GM12875 (cell line): Measurements from ENCODE around the gene TLL2.

Experiments used
- H3K4me3 ChIP-seq: one replicate; pipeline ENCODE4 v1.5.1; 2011; ENCODE audit warnings: low read depth, low read length, control low read depth
- TF ChIP-seq, protein P1 (sequence below): IDR thresholded peaks from 2 replicates; pipeline ENCODE4 v1.5.1; 2011; ENCODE audit warnings: low read depth, mild to moderate bottlenecking, control low read depth, inconsistent platforms, low read length, moderate library complexity, borderline replicate concordance; ENCODE audit not compliant: insufficient read depth

Gene TLL2

DNA sequence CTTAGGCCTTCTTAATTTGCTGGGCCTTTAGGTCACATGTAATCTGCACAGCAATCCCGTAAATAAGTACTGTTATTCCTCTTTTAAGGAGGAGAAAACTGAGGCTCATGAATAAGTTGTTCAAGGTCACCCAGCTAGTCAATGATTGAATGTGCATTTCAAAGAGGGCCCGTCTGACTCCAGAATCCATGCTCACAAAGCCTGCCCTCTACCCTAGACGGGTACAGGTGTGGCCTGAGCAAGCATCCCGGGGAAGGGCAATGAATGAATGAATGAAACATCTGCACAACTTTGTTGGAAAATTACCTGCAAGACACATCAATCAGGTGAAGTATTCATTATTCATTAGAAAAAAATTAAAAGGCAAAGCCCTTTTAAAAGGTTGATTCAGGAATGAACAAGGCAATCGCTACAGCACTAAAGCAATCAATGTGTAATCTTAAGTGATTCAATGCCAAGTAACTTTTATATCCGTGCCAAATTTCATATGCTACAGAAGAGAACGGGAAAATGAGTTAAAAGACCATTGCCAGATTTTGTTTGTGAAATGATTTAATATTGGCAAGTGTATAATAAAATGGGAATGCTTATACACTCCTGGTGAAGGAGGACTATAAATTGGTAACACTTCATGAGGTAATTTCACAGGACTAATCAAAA is 61.1 kb downstream of the TLL2 start:
- TF ChIP-seq, protein P1, sequence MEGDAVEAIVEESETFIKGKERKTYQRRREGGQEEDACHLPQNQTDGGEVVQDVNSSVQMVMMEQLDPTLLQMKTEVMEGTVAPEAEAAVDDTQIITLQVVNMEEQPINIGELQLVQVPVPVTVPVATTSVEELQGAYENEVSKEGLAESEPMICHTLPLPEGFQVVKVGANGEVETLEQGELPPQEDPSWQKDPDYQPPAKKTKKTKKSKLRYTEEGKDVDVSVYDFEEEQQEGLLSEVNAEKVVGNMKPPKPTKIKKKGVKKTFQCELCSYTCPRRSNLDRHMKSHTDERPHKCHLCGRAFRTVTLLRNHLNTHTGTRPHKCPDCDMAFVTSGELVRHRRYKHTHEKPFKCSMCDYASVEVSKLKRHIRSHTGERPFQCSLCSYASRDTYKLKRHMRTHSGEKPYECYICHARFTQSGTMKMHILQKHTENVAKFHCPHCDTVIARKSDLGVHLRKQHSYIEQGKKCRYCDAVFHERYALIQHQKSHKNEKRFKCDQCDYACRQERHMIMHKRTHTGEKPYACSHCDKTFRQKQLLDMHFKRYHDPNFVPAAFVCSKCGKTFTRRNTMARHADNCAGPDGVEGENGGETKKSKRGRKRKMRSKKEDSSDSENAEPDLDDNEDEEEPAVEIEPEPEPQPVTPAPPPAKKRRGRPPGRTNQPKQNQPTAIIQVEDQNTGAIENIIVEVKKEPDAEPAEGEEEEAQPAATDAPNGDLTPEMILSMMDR: no peak
- H3K4me3 ChIP-seq: no peak overlapping the region

DNA sequence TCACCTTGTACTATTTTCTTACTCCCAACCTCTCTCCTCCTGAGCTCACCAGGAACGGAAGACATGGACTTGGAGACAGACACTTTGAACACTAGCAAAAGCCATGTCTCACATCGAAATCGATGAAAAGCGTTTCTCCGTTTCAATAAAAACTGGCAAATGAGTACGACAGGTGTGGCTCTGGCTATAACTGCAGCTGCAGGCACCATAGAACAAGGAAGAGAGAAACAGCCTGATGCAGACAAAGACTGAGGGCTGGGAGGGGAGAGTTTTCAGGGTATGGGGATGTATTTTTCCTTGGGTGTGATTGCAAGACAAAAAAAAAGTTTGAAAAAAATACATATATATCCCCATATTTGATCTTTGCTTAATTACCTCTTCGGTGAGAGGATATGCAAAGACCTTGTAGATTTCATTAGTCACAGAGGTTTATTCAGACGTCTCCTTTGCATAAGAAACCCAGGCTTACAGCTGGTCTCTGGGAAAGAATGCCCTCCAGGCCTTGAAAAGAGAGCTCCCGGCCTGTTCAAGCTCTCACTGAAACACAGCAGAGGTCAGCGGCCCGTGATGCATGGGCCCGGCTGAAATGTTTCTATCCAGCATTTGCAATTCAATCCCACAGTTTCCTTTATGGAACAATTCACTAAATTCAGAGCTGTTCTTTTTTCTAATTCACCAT is 63.1 kb downstream of the TLL2 start:
- TF ChIP-seq, protein P1: no peak
- no peak overlapping the region for H3K4me3 ChIP-seq

DNA sequence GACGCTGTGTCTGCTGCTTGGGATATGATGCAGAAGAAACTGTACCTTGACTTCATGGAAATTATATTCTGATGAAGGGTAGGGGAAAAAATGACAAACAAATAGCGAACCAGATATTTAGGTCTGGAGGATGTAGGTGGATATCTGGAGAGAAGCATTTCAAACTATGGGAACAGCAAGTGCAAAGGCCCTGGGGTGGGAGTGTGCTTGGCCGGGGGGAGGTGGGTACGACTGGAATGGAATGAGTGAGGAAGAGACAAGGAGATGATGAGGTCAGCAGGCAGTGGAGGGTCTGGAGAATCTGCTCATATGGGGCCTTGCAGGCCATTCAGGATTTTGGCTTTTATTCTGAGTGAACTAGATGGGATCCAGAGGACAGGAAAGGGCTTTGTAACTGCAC is 65.2 kb downstream of the TLL2 start:
- TF ChIP-seq, protein P1: no peak
- no peak overlapping the region for H3K4me3 ChIP-seq

DNA sequence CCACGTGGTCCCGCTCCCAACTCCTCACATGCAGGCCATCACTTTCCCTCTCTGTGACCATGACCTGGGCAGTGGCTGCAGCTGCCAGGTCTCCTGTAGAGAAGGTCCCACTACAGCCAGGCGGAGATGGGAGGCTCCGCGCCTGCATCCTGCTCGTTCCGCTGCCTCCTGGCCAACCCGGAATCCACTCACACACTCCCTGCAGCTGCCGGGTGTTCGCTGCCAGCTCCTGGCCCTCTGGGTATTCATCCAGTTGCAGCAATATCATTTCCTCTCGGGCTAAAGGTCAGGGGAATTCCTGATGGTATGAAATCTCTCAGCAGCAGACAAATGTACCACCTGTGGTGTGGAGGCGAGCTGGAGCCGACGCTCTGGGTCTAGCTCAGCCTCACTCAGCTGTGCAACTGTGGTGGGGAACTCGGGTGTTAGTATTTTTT is 65.7 kb downstream of the TLL2 start:
- no peak overlapping the region for H3K4me3 ChIP-seq
- TF ChIP-seq, protein P1: no peak

DNA sequence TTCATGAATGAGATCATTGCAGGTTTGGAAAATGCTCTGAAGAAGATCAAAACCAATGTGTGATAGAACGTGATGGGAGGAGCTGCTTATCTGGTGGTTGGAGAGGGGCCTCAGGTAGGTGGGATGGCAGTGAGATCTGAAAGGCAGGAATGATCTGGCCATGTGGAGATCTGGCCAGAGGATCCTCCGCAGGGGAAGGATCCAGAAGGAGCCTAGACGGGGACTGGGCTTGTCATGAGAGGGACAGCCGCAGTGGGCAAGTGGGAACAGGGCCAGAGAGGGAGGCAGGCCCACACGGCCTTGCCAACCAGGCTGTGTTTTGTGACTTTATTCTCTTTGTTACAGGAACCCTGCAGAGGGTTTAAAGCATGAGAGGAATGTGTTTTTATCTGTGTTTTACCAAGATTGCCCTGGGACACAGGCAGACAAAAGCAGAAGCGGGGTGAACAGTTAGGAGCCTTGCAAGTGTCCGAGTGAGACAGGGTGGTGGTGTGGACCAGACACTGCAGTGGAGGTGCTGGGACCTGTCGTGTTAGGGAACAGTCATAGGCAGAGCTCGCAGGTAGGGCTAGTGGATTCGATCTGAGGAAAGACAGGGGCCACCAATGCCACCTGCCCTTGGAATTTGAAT is 66.6 kb downstream of the TLL2 start:
- no peak overlapping the region for H3K4me3 ChIP-seq
- TF ChIP-seq, protein P1: no peak

DNA sequence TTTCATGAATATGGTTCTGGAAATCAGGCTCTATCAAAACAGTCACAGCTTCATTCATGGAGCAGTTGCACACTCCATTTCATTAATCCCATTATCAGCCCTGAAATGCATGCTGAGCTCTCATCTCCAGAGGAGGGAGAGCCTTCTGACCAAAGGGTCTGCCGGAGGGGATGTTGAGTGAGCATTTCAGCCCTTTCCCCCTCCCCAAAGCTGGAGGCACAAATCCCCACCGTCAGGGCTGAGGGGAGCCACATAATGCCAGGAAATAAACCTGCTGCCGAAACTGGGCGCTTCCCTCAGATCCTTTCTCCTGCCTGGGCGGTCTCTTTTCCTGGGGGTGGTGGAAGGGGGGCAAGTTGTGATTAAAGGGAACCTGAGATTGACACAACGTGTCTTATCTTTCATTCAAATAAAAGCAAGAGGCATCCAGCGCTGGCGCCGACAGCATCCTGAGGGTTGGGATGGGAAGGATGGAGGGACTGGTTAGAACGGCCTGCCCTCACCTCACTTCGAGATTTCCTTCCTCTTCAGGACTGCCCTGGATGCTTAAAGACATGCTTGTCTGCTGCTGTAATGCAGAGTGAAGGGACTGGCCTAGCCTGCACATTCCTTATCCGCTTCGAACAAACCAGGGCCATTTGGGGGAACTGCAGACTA is 71.6 kb downstream of the TLL2 start:
- TF ChIP-seq, protein P1: no peak
- H3K4me3 ChIP-seq: no peak overlapping the region
